BLaER1 (cell line): ENCODE data around the gene TRIM15.

Source experiments
- H3K27ac ChIP-seq: shearing (Covaris generic); formaldehyde crosslinking; 2 replicates; pipeline ENCODE4 v1.8.1; 2022
- H3K27me3 ChIP-seq: shearing (Covaris generic); formaldehyde crosslinking; 2 replicates; pipeline ENCODE4 v1.8.1; 2022
- H3K36me3 ChIP-seq: shearing (Covaris generic); formaldehyde crosslinking; 2 replicates; pipeline ENCODE4 v1.8.1; 2022
- H3K4me1 ChIP-seq: shearing (Covaris generic); formaldehyde crosslinking; 2 replicates; pipeline ENCODE4 v1.8.1; 2022
- H3K4me2 ChIP-seq: shearing (Covaris generic); formaldehyde crosslinking; 2 replicates; pipeline ENCODE4 v1.8.1; 2022
- H3K4me3 ChIP-seq: shearing (Covaris generic); formaldehyde crosslinking; 2 replicates; pipeline ENCODE4 v1.8.1; 2022
- H3K9ac ChIP-seq: shearing (Covaris generic); formaldehyde crosslinking; 2 replicates; pipeline ENCODE4 v1.8.1; 2022
- H3K9me3 ChIP-seq: shearing (Covaris generic); formaldehyde crosslinking; 2 replicates; pipeline ENCODE4 v1.8.1; 2022
- H4K20me1 ChIP-seq: shearing (Covaris generic); formaldehyde crosslinking; 2 replicates; pipeline ENCODE4 v1.8.1; 2022
- Cebpa-rat ChIP-seq: shearing (Covaris generic); IDR thresholded peaks from 2 replicates; pipeline ENCODE4 v1.8.1; 2022

TRIM15 gene

GRCh38 chr6:30198166-30199084, 35.1 kb downstream of the TRIM15 start:
- H3K27ac ChIP-seq, result no peak overlapping the region
- H3K27me3 ChIP-seq, result no peaks in the 10 kb centered on the region
- peaks cover 72% of the 10 kb centered on the region for H4K20me1 ChIP-seq
- H3K9ac ChIP-seq, result no peak overlapping the region
- H3K4me2 ChIP-seq, result no peak overlapping the region
- peaks cover 68% of the 10 kb centered on the region for H3K36me3 ChIP-seq
- TF ChIP-seq Cebpa-rat, result no peak
- H3K9me3 ChIP-seq, result no peaks in the 10 kb centered on the region
- no peak overlapping the region for H3K4me3 ChIP-seq
- H3K4me1 ChIP-seq, result peaks cover 22% of the 10 kb centered on the region

- Histone ChIP-seq H3K9ac (no peak overlapping the region; the same call in 1 of the 2 replicates), H3K9me3 (no peaks in the 10 kb centered on the region), H3K4me3 (no peak overlapping the region), H3K27ac (peak overlapping the region; percentile 28), H3K4me1 (peaks cover 27% of the 10 kb centered on the region), H3K36me3 (peaks cover 69% of the 10 kb centered on the region), H3K27me3 (no peaks in the 10 kb centered on the region), H3K4me2 (peak overlapping the region; percentile 52), H4K20me1 (peaks cover 91% of the 10 kb centered on the region)
- TF ChIP-seq Cebpa-rat, result no peak
Observed at GRCh38 chr6:30200551-30201281, 37.4 kb downstream of the TRIM15 start.

- Histone ChIP-seq H3K4me3 (no peak overlapping the region), H4K20me1 (peaks cover 92% of the 10 kb centered on the region), H3K4me2 (no peak overlapping the region), H3K9me3 (no peaks in the 10 kb centered on the region), H3K27ac (no peak overlapping the region), H3K9ac (no peak overlapping the region), H3K4me1 (peaks cover 43% of the 10 kb centered on the region), H3K36me3 (peaks cover 53% of the 10 kb centered on the region), H3K27me3 (no peaks in the 10 kb centered on the region)
- TF ChIP-seq Cebpa-rat, result no peak
Observed at GRCh38 chr6:30202366-30202765, 39.0 kb downstream of the TRIM15 start.

- Histone ChIP-seq H3K36me3 (peaks cover 35% of the 10 kb centered on the region), H3K9ac (no peak overlapping the region), H3K9me3 (no peaks in the 10 kb centered on the region), H3K4me1 (peaks cover 61% of the 10 kb centered on the region), H3K27ac (no peak overlapping the region), H3K4me3 (no peak overlapping the region), H4K20me1 (peaks cover 96% of the 10 kb centered on the region), H3K27me3 (no peaks in the 10 kb centered on the region), H3K4me2 (no peak overlapping the region)
- TF ChIP-seq Cebpa-rat, result no peak
Observed at GRCh38 chr6:30204116-30204515, 40.8 kb downstream of the TRIM15 start.

GRCh38 chr6:30206152-30206551, 42.8 kb downstream of the TRIM15 start:
- no peak overlapping the region for H3K27ac ChIP-seq
- H3K27me3 ChIP-seq, result no peaks in the 10 kb centered on the region
- TF ChIP-seq Cebpa-rat, result no peak
- H3K4me1 ChIP-seq, result peaks cover 68% of the 10 kb centered on the region
- peaks cover 19% of the 10 kb centered on the region; the same call in 1 of the 2 replicates for H3K36me3 ChIP-seq
- H3K9me3 ChIP-seq, result no peaks in the 10 kb centered on the region
- 0 out of 2 replicates have a peak overlapping the region, but pooled peaks have one; percentile 23 for H3K9ac ChIP-seq
- no peak overlapping the region for H3K4me3 ChIP-seq
- H3K4me2 ChIP-seq, result peak overlapping the region; percentile 87
- peaks cover 99% of the 10 kb centered on the region for H4K20me1 ChIP-seq

GRCh38 chr6:30206799-30207618, 43.7 kb downstream of the TRIM15 start:
- Histone ChIP-seq H4K20me1 (peaks cover 99% of the 10 kb centered on the region), H3K27me3 (no peaks in the 10 kb centered on the region), H3K4me3 (0 out of 2 replicates have a peak overlapping the region, but pooled peaks have one; percentile 2), H3K9me3 (no peaks in the 10 kb centered on the region), H3K9ac (peak overlapping the region; percentile 23; the same call in 1 of the 2 replicates), H3K4me2 (peak overlapping the region; percentile 87), H3K36me3 (peaks cover 19% of the 10 kb centered on the region; the same call in 1 of the 2 replicates), H3K27ac (peak overlapping the region; percentile 49; the same call in 1 of the 2 replicates), H3K4me1 (peaks cover 68% of the 10 kb centered on the region)
- 0 out of 2 replicates have a peak, but pooled peaks have one; percentile 14 for TF ChIP-seq Cebpa-rat

GRCh38 chr6:30207619-30208295, 44.4 kb downstream of the TRIM15 start:
- Histone ChIP-seq H3K4me3 (0 out of 2 replicates have a peak overlapping the region, but pooled peaks have one; percentile 2), H3K4me1 (peaks cover 71% of the 10 kb centered on the region), H4K20me1 (peaks cover 99% of the 10 kb centered on the region), H3K9ac (0 out of 2 replicates have a peak overlapping the region, but pooled peaks have one; percentile 23), H3K9me3 (no peaks in the 10 kb centered on the region), H3K36me3 (peaks cover 19% of the 10 kb centered on the region; the same call in 1 of the 2 replicates), H3K27ac (0 out of 2 replicates have a peak overlapping the region, but pooled peaks have one; percentile 49), H3K27me3 (no peaks in the 10 kb centered on the region), H3K4me2 (peak overlapping the region; percentile 87)
- TF ChIP-seq Cebpa-rat, result no peak

- H3K9me3 ChIP-seq, result no peaks in the 10 kb centered on the region
- H3K4me2 ChIP-seq, result peak overlapping the region; percentile 87
- peaks cover 65% of the 10 kb centered on the region for H4K20me1 ChIP-seq
- H3K4me1 ChIP-seq, result peaks cover 87% of the 10 kb centered on the region
- H3K36me3 ChIP-seq, result no peaks in the 10 kb centered on the region
- no peak overlapping the region; the same call in 1 of the 2 replicates for H3K9ac ChIP-seq
- H3K4me3 ChIP-seq, result no peak overlapping the region
- no peaks in the 10 kb centered on the region for H3K27me3 ChIP-seq
- H3K27ac ChIP-seq, result no peak overlapping the region
- TF ChIP-seq Cebpa-rat, result no peak
Observed at GRCh38 chr6:30211306-30211705, 48.0 kb downstream of the TRIM15 start.

- H3K4me3 ChIP-seq, result peak overlapping the region; percentile 88
- H3K9me3 ChIP-seq, result no peaks in the 10 kb centered on the region
- no peaks in the 10 kb centered on the region for H3K36me3 ChIP-seq
- no peak overlapping the region for H3K27ac ChIP-seq
- H3K4me2 ChIP-seq, result peak overlapping the region; percentile 87
- TF ChIP-seq Cebpa-rat, result no peak
- peak overlapping the region; percentile 95; the same call in 1 of the 2 replicates for H3K9ac ChIP-seq
- H3K4me1 ChIP-seq, result peaks cover 85% of the 10 kb centered on the region
- H3K27me3 ChIP-seq, result no peaks in the 10 kb centered on the region
- peaks cover 59% of the 10 kb centered on the region for H4K20me1 ChIP-seq
Observed at GRCh38 chr6:30211899-30212298, 48.6 kb downstream of the TRIM15 start.
